ENCODE measurements around the gene CDC45. TPM values are rescaled to one million over a fixed set of nuclear protein-coding genes. Genes with fewer than 3 reads are reported as not detected.
"Not testable (repeated sequence)": the region's sequence is repeated elsewhere in the genome, so short reads cannot be mapped to it uniquely, and the experiment has no call there.

The CDC45 gene
- total and polyA plus RNA-seq, 5 experiments from 2014 or later = 0.69 to 2.7 (median 1.5) TPM; not detected in 1

DNA sequence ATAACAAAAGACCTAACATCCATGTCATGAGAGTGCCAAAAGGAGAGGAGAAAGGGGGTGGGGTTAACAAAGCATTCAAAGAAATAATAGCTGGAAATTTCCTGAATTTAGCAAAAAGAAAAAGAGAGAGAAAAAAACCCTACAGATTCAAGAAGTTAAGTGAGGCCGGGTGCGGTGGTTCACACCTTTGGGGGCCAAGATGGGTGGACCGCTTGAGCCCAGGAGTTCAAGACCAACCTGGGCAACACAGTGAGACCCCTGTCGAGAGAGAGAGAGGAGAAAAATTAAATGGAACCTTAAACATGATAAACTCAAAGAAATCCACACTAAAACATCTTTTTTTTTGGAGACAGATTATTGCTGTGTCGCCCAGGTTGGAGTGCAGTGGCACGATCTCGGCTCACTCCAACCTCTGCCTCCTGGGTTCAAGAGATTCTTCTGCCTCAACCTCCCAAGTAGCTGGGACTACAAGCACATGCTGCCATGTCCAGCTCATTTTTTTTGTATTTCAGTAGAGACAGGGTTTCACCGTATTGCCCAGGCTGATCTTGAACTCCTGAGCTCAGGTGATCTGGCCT lies 53.4 kb downstream of the CDC45 start:
- Mint-ChIP-seq H3K27me3 (peaks cover 0 to 3% (median 0%) of the 10 kb centered on the region in 5 donors), H3K27ac (peak overlapping the region in 2 of 10 donors; percentile 45 to 87), H3K4me3 (no peak overlapping the region), H3K36me3 (no peaks in the 10 kb centered on the region), H3K9me3 (no peaks in the 10 kb centered on the region), H3K4me1 (peaks cover 0 to 2% (median 0%) of the 10 kb centered on the region in 4 donors)
- no peak for DNase-seq
- ATAC-seq = no peak
- POLR2A ChIA-PET = no interaction called here

GRCh38 chr22:19533857-19534256 lies 54.1 kb downstream of the CDC45 start:
- DNase-seq = no peak
- no peak for ATAC-seq
- H3K36me3 Mint-ChIP-seq = no peaks in the 10 kb centered on the region
- H3K9me3 Mint-ChIP-seq = no peaks in the 10 kb centered on the region
- POLR2A ChIA-PET = interaction anchor here (1.1 kb wide), 1 partner anchor 11 kb away, joined by 3 read pairs; no protein-coding TSS in a partner anchor
- H3K27me3 Mint-ChIP-seq = peaks cover 0 to 3% (median 0%) of the 10 kb centered on the region in 5 donors
- peaks cover 0 to 2% (median 0%) of the 10 kb centered on the region in 4 donors for H3K4me1 Mint-ChIP-seq
- H3K4me3 Mint-ChIP-seq = no peak overlapping the region
- no peak overlapping the region for H3K27ac Mint-ChIP-seq

DNA sequence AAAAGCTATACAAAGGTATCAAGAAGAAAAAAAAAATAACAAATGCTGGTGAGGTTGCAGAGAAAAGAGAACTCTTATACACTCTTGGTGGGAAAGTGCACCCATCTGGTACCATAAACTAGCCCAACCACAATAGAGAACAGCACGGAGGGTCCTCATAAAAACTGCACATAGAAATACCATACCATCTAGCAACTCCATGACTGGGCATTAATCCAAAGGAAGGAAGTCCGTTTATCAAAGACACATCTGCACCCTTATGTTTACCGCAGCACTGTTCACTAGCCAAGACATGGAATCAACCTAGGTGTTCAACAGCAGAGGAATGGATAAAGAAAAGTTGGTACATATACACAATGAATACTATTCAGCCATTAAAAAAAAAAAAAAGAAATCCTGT lies 55.3 kb downstream of the CDC45 start:
- Mint-ChIP-seq H3K27me3 (peaks cover 0 to 3% (median 0%) of the 10 kb centered on the region in 5 donors), H3K9me3 (no peaks in the 10 kb centered on the region), H3K27ac (no peak overlapping the region), H3K4me1 (peaks cover 0 to 2% (median 0%) of the 10 kb centered on the region in 4 donors), H3K4me3 (no peak overlapping the region), H3K36me3 (no peaks in the 10 kb centered on the region)
- ATAC-seq = no peak
- POLR2A ChIA-PET = interaction anchor here (1.1 kb wide), 1 partner anchor 12 kb away, joined by 3 read pairs; no protein-coding TSS in a partner anchor
- DNase-seq = no peak

- no peak for ATAC-seq
- no peak overlapping the region for H3K4me3 Mint-ChIP-seq
- H3K27me3 Mint-ChIP-seq = peaks cover 0 to 3% (median 0%) of the 10 kb centered on the region in 5 donors
- no peak overlapping the region for H3K27ac Mint-ChIP-seq
- H3K36me3 Mint-ChIP-seq = no peaks in the 10 kb centered on the region
- H3K4me1 Mint-ChIP-seq = peaks cover 0 to 2% (median 0%) of the 10 kb centered on the region in 4 donors
- no peak for DNase-seq
- H3K9me3 Mint-ChIP-seq = no peaks in the 10 kb centered on the region
- POLR2A ChIA-PET = interaction anchor here (0.7 kb wide), 1 partner anchor 59 kb away, joined by 4 read pairs; no protein-coding TSS in a partner anchor
These were observed 56.8 kb downstream of the CDC45 start for GRCh38 chr22:19536564-19536963.

- POLR2A ChIA-PET = no interaction called here
These were observed 58.3 kb downstream of the CDC45 start for GRCh38 chr22:19537941-19538488.

GRCh38 chr22:19540394-19540793 lies 60.7 kb downstream of the CDC45 start:
- no peak for DNase-seq
- peaks cover 0 to 2% (median 0%) of the 10 kb centered on the region in 5 donors for H3K27me3 Mint-ChIP-seq
- ATAC-seq = no peak
- H3K27ac Mint-ChIP-seq = no peak overlapping the region
- H3K36me3 Mint-ChIP-seq = no peaks in the 10 kb centered on the region
- H3K9me3 Mint-ChIP-seq = no peaks in the 10 kb centered on the region
- POLR2A ChIA-PET = interaction anchor here (0.7 kb wide), 1 partner anchor 51 kb away, joined by 3 read pairs; no protein-coding TSS in a partner anchor
- no peak overlapping the region for H3K4me3 Mint-ChIP-seq
- H3K4me1 Mint-ChIP-seq = no peaks in the 10 kb centered on the region

More at GRCh38 chr22:19537941-19538488, 58.3 kb downstream of the CDC45 start:
- Mint-ChIP-seq H3K27ac (peak overlapping the region in 1 of 10 donors; percentile 46), H3K4me3 (no peak overlapping the region), H3K4me1 (peaks cover 0 to 2% (median 0%) of the 10 kb centered on the region in 4 donors), H3K36me3 (no peaks in the 10 kb centered on the region), H3K9me3 (no peaks in the 10 kb centered on the region), H3K27me3 (peaks cover 0 to 3% (median 0%) of the 10 kb centered on the region in 5 donors)
- ATAC-seq (no peak), DNase-seq (no peak)

DNA sequence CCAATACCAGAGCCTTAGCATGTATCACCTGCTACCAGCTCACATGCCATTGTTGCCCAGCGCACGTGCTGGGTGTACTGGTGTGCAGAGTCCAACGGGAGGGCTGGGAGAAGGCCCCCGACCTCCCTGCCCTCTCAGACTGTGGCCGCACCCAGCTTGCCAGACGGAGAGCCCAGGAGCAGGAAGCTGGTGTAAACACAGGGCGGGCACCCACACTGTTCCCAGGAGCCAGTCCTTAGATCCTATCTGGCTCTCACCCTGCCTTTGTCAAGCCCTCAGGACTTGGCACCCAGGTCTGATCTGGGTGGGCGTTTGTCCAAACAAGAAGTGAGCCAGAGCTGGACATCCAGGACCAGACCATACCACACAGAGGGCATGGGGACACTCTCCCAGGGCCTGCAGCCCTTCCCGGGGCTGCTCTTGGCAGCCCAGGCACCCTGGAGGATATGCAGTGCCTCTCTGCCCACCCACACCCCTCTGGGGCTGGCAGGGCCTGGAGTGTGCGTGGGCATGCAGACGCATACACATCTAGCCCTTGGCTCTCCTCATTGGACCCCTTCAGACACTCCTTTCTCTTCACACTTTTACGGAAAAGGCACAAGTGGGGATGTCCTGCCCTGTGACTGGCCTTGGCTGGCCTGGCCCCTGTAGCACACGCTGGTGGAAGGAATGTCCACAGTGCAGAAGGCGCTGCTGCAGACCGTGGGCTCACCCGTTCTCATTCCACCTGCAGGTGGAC lies 64.4 kb downstream of the CDC45 start:
- POLR2A ChIA-PET = no interaction called here
- Mint-ChIP-seq H3K4me3 (no peak overlapping the region), H3K27ac (peak overlapping the region in 2 of 10 donors; percentile 40 to 61), H3K4me1 (no peaks in the 10 kb centered on the region), H3K9me3 (no peaks in the 10 kb centered on the region), H3K36me3 (no peaks in the 10 kb centered on the region), H3K27me3 (peaks cover 0 to 2% (median 0%) of the 10 kb centered on the region in 5 donors)
- ATAC-seq (no peak), DNase-seq (no peak)

DNA sequence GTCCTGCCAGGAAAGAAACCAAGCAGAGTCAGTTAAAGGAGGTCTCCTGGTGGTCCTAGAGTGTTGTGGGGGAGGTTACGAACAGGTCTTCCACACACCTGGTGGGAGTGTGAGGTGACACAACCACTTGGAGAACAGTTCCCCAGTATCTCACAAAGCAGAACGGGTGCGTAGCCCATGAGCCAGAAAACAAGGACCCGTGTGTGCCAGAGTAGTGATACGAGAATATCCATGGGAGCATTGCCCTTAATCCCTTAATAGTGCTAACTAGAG lies 66.2 kb downstream of the CDC45 start:
- Mint-ChIP-seq H3K9me3 (no peaks in the 10 kb centered on the region), H3K4me1 (no peaks in the 10 kb centered on the region), H3K27ac (peak overlapping the region in 1 of 10 donors; percentile 51), H3K27me3 (peaks cover 0 to 2% (median 0%) of the 10 kb centered on the region in 5 donors), H3K36me3 (no peaks in the 10 kb centered on the region), H3K4me3 (no peak overlapping the region)
- ATAC-seq (no peak), DNase-seq (no peak)
- POLR2A ChIA-PET = no interaction called here

DNA sequence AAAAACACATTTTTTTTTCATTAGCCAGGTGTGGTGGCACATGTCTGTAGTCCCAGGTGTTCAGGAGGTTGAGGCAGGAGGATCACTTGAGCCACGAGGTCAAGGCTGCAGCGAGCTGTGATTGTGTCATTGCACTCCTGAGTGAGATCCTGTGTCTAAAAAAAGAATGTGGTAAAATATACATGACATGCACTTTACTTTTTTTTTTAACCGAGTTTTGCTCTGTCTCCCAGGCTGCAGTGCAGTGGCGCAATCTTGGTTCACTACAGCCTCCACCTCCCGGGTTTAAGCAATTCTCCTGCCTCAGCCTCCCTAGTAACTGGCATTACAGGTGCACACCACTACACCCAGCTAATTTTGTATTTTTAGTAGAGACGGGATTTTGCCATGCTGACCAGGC lies 67.0 kb downstream of the CDC45 start:
- H3K9me3 Mint-ChIP-seq = no peaks in the 10 kb centered on the region
- H3K27me3 Mint-ChIP-seq = peaks cover 0 to 2% (median 0%) of the 10 kb centered on the region in 5 donors
- ATAC-seq (no peak), DNase-seq (no peak)
- H3K4me3 Mint-ChIP-seq = no peak overlapping the region
- H3K36me3 Mint-ChIP-seq = no peaks in the 10 kb centered on the region
- H3K27ac Mint-ChIP-seq = no peak overlapping the region
- POLR2A ChIA-PET = no interaction called here
- no peaks in the 10 kb centered on the region for H3K4me1 Mint-ChIP-seq

- POLR2A ChIA-PET = interaction anchor here (0.6 kb wide), 1 partner anchor 48 kb away, joined by 3 read pairs; no protein-coding TSS in a partner anchor
- Mint-ChIP-seq H3K9me3 (peaks cover 0 to 4% (median 2%) of the 10 kb centered on the region in 9 donors), H3K4me1 (no peaks in the 10 kb centered on the region), H3K27ac (no peak overlapping the region), H3K27me3 (peaks cover 0 to 2% (median 0%) of the 10 kb centered on the region in 5 donors), H3K36me3 (no peaks in the 10 kb centered on the region), H3K4me3 (no peak overlapping the region)
- DNase-seq (no peak), ATAC-seq (no peak)
These were observed 67.9 kb downstream of the CDC45 start for GRCh38 chr22:19547620-19548019.

GRCh38 chr22:19548427-19548826 lies 68.7 kb downstream of the CDC45 start:
- POLR2A ChIA-PET, DNase-seq, H3K36me3 Mint-ChIP-seq: not testable (repeated sequence)

GRCh38 chr22:19548964-19549363 lies 69.2 kb downstream of the CDC45 start:
- H3K4me3 Mint-ChIP-seq = no peak overlapping the region
- H3K9me3 Mint-ChIP-seq = peaks cover 0 to 11% (median 2%) of the 10 kb centered on the region in 9 donors
- no peak for DNase-seq
- no peak for ATAC-seq
- no peaks in the 10 kb centered on the region for H3K36me3 Mint-ChIP-seq
- no peaks in the 10 kb centered on the region for H3K4me1 Mint-ChIP-seq
- POLR2A ChIA-PET = no interaction called here
- no peaks in the 10 kb centered on the region for H3K27me3 Mint-ChIP-seq
- no peak overlapping the region for H3K27ac Mint-ChIP-seq

More at GRCh38 chr22:19548427-19548826, 68.7 kb downstream of the CDC45 start:
- not testable (repeated sequence) for H3K9me3 Mint-ChIP-seq, H3K27ac Mint-ChIP-seq, H3K4me3 Mint-ChIP-seq, H3K4me1 Mint-ChIP-seq, H3K27me3 Mint-ChIP-seq, ATAC-seq

GRCh38 chr22:19549428-19549827 lies 69.7 kb downstream of the CDC45 start:
- peaks cover 0 to 4% (median 0%) of the 10 kb centered on the region in 5 donors for H3K27me3 Mint-ChIP-seq
- peaks cover 0 to 13% (median 2%) of the 10 kb centered on the region in 9 donors for H3K9me3 Mint-ChIP-seq

More at GRCh38 chr22:19549428-19549827, 69.7 kb downstream of the CDC45 start:
- ATAC-seq (no peak), DNase-seq (no peak)
- Mint-ChIP-seq H3K36me3 (no peaks in the 10 kb centered on the region), H3K27ac (peak overlapping the region in 1 of 10 donors; percentile 40), H3K4me1 (no peaks in the 10 kb centered on the region), H3K4me3 (no peak overlapping the region)
- POLR2A ChIA-PET = no interaction called here
